ENCODE results near the gene PLEKHO2.

The PLEKHO2 gene

DNA sequence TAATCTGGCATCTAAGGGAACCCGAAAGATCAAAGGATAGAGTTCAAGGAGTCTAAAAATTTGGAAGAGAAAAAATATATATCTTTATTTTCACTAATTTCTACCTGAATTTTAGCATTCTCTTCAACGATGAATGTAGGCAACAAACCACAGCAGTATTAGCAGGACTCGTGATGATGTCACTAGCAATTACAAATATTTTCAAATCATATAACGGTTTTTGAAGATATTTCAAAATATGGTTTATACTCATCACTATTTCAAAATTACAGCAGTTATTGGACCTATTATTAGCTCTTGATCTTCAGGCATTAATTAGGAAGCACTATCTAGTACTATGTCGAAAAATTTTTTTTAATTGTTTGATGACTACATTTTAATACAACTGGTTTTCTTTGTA lies 43.0 kb downstream of the PLEKHO2 start:
- DNase-seq (ENCODE audit: insufficient read length, low spot score), result no peak

DNA sequence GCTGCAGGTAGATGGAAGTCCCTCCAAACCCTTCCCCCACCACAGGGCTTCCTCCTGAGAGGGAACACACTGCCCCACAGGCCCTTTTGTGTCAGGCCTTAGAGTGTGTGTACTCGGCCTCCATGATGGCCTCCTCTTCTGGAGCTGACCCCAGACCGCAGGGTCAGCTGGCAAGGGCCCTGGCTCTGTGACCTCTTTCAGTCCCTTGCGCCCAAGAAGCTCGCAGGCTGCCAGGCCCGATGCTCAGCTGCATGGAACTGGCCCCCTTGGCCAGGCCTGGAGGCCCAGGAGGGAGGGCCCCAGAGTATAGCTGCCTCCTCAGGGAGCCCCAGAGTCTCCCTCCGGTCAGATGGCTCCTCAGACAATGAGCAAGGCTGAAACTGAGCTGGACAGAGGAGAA lies 46.6 kb downstream of the PLEKHO2 start:
- no peak for DNase-seq (ENCODE audit: insufficient read length, low spot score)
- no peak for FAIRE-seq

More for the DNA sequence above, 43.0 kb downstream of the PLEKHO2 start:
- FAIRE-seq, result no peak

DNA sequence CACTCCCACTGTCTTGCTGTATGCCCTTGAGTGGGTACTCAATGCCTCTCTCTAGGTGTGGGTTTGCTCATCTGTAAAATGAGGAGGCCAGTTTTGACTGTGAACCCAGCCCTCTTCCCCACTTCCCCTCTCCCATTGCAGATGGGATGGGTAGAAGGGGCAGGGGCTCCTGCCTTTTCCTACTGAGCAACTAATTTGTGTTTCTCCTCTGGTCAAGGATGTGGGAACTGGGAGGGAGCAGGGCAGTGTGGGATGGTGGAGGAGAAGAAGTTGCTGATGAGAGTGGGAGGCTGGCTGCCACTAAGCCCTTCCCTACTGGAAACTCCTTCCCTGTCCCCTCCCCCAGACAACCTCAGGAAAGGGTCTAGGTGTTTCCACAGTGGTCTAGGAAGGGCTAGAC lies 49.8 kb downstream of the PLEKHO2 start:
- no peak for FAIRE-seq

DNA sequence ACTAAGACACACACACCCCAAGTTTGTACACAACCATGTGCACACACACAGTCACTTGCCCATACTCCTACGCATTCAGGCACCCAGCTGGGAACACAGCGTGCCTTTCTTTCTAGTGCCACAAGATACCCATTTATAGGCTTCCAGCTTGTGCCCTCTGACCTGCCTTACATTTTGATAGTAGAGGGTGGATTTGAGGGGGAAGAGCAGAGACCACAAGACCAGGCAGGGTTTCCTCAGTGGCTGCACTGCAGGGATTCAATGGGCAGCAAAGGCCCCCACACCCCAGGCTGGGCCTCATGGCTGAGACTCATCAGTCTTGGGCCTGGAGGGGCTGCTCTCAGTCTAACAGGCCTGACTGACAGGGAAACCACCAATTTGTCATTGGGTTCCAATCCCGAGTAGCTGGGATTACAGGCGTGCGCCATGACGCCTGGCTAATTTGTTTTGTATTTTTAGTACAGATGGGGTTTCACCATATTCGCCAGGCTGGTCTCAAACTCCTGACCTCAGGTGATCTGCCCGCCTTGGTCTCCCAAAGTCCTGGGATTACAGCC lies 51.2 kb downstream of the PLEKHO2 start:
- DNase-seq (ENCODE audit: insufficient read length, low spot score), result no peak
- peak; percentile 14 for FAIRE-seq

More for the DNA sequence above, 49.8 kb downstream of the PLEKHO2 start:
- no peak for DNase-seq (ENCODE audit: insufficient read length, low spot score)

DNA sequence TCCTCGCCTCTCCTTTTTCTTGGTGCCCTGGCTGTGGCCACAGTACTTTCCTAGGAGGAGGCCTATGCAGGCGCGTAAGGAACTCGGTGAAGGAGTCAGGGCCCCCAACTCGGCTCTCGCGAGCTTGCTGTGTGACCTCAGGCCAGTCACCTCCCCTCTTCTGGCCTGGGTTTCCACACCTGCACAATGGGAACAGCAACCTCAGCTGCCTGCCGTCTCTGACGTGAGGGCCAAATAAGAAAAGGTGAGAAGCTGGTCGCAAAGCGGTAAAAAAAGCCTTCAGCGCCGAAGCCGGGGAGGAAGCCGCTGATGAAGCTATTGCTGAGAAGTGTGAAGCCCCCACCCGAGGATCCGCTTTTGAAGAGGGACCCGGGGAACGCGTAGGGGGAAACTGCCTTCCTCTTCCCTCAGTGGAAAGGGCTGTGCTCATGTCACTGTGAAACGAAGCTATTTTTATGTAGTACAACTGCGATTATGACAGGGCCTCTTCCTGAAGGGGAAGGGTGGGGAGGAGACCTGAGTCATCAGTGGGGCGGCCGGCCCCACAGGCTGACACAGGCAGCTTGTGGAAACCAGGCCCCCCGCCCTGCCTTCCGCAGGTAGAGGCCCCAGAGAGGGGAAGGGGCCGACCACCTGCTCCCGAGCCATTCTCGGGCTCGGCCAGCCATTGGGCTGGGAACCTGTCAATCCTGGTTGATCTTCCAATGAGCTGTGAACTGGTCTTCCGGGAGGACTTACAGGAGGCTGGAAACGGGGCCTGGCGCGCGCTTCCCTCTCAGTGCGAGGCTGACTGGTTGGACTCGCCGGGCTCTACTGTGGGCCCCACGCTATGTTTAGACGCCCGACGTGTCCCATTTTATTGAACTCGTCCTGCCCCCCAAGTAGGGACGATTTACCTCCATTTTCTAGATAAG lies 52.0 kb downstream of the PLEKHO2 start:
- FAIRE-seq (peak; percentile 96), DNase-seq (ENCODE audit: insufficient read length, low spot score) (peak; percentile 56)

DNA sequence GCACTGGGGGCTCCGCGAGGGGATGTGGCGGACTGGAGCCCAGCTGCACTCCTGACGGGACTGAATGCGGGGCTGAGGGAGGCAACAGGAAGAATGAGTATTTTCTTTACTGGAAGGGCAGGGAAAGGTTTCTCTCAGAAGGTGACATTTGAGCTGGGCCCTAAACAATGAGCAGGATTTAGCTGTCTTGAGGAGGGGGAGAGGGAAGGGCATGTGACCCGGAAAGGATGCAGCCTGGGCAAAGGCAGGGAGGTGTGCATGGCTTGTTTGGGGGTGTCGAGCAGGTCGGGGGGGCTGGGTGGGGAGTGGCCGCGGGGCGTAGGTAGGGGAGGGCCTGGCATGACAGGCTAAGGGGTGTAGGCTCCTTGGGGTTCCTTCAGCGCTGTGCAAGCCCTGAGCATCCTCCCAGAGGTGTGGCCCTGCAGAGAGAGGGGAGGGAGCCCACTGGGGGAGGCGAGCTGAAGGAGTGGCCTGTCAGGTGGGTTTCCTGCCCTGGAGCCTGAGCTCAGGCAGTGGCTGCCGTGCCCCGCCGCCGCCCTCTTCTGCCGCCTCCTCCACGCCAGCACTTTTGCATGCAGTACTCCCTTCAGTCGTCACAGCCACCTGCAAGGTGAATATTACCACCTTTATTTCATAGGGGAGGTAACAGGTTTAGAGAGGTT lies 52.8 kb downstream of the PLEKHO2 start:
- DNase-seq (ENCODE audit: insufficient read length, low spot score) (peak; percentile 46), FAIRE-seq (no peak)

DNA sequence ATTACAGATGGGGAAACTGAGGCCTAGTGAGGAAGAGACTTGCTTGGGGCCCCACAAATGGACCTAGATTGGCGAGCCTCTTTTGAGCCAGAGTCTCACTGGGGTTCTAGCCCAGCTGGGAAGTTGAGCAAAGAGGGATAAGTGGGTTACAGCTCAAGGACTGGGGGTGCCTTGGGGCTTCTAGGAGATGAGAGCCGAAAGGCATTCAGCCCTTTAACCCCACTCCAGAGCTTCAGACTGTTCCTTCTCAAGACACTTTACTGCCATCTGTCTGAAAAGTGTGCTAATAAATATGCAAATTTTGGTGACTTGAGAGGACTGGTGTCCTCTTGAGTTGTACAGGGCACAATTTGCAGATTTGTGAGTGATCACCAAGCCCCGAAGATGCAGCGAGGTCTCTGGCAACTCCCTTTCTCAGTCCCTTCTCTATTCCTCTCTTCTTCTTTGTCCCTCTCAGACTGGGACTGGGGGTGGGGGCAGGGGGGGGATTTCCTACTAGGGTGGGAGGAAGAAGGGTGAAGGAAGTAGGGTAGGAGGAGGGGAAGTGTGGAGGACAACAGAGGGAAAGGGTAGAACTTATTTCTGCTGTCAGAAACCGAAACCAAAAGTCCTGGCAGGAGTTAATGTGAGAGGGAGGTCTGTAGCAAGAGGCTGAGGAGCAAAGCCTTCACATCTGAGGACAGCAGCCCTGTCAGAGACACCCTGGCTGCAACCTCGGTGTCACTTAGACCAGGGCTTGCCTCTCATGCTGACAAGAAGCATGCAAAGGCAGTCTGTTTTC lies 53.8 kb downstream of the PLEKHO2 start:
- DNase-seq (ENCODE audit: insufficient read length, low spot score) (peak; percentile 53), FAIRE-seq (peak; percentile 94)

DNA sequence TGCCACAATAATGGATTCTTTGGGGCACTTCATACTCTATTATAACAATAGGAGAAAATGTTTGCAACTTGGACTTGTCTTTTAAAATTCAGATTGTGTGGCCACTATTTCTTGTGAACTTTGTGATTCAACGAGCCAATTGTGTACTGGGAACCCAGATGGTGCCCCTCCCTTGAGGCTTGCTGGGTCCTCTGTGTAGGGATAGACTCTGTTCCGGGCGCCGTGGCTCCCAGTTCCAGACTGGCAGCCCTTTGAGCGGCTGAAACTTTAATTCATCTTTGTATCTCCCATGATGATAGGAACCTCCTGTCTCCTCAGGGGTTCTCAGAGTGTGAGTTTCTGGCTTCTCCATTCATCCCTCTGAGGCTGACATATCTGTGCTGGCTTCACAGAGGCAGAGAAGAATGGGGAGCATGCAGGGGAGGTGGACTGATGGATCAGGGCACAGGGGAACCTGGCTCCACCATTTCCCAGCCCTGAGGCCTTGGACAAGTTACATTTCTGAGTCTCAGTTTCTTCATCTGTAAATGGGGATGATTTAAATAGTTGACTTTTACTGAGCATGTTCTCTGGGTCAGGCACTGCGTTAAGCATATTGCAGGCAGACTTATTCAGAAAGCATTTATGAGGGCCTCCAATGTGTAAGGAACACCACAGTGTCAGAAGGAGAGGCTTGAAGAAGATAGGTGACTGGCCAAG lies 54.8 kb downstream of the PLEKHO2 start:
- FAIRE-seq, result no peak
- no peak for DNase-seq (ENCODE audit: insufficient read length, low spot score)

DNA sequence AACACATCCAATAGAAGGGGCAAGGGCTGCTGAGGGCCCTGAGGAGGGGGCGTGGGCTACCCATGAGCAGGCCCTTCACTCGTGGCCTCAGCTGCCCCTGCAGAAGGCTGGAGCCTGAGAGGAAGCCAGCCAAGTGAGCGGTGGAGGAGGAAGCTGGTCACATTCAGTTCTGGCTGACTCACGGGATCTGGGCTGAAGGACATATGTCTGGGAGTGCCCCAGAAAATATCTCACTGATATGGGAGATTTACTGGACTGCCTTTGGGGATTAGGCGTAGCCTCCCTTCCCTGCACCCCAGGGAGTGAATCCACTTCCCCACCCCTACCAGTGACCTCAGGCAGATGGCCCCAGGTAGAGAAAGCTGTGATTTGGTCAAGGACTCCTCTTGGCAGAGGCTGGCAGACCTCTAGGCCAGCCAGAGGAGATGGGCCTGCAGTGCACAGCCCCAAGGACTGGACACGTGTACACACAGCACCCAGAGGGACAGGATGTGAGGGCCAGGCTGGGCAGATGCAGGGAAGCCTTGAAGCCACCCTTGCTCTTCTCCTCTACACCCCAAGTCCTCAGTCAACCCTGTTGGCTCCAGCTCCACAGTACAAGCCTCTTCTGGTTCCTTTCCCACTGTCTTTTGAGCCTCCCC lies 55.8 kb downstream of the PLEKHO2 start:
- no peak for FAIRE-seq

DNA sequence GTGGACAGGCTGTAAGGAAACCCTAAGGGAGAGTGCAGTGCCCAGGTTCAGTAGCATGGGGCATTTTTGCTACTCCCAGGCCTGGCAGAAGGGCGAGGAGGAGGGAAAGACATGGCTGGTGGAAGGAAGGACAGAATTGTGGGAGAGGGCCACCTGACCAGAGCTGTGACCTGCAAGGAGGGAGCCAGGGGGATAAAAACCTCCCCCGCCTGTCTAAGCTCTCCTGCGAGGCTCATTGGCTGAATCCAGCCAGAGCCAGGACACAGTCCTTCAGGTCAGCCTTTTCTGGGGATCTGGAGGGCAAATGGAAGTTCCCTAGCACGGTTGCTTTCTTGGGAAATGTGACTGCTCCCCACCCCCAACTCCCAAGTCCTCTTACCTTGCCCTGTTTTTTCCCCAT lies 56.7 kb downstream of the PLEKHO2 start:
- FAIRE-seq (no peak), DNase-seq (ENCODE audit: insufficient read length, low spot score) (no peak)

More for the DNA sequence above, 55.8 kb downstream of the PLEKHO2 start:
- no peak for DNase-seq (ENCODE audit: insufficient read length, low spot score)

DNA sequence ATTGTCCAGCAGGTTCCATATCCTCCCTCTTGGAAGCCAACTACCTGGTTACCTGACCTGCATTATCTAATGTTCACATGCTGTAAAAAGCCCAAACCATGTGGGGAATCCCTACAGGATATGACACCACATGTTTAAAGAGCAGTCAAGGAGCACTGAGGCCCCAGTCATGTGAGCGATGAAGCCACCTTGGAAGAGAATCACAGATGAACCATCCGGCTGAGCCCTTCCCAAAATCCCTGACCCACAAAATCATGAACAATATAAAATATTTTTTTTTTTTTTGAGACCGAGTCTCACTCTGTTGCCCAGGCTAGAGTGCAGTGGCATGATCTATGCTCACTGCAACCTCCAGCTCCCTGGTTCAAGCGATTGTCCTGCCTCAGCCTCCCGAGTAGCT lies 59.4 kb downstream of the PLEKHO2 start:
- FAIRE-seq (no peak), DNase-seq (ENCODE audit: insufficient read length, low spot score) (no peak)

DNA sequence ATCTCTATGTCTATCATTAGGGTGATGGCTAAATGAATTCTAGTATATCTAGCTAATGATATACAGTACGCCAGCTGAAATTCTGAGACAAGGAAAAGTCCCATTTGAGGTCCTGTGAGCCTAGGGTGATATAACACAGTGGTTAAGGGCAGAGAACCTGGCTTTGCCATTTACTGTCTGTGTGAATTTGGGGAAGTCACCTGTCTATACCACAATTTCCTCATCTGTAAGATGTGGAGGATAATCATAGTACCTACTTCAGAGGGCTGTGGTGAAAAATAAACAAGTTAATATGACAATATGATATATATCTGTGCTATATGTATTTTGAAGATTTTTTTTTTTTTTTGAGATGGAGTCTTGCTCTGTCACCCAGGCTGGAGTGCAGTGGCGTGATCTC lies 60.2 kb downstream of the PLEKHO2 start:
- DNase-seq (ENCODE audit: insufficient read length, low spot score), result no peak
- no peak for FAIRE-seq

DNA sequence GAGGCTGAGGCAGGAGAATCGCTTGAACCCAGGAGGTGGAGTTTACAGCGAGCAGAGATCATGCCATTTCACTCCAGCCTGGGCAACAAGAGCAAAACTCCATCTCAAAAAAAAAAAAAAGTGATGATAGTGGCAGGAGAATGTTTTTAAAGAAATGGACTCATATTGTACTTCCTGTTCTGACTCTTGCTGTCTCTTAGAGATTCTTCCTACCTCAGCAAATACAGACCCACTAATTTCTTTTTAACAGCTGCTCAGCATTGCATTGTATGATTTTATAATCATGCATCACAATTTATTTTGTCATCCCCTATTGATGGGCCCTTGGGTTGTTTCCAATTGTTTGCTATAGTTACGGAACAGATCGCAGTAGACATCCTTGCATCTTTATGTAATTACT lies 61.1 kb downstream of the PLEKHO2 start:
- no peak for DNase-seq (ENCODE audit: insufficient read length, low spot score)
- FAIRE-seq, result no peak

DNA sequence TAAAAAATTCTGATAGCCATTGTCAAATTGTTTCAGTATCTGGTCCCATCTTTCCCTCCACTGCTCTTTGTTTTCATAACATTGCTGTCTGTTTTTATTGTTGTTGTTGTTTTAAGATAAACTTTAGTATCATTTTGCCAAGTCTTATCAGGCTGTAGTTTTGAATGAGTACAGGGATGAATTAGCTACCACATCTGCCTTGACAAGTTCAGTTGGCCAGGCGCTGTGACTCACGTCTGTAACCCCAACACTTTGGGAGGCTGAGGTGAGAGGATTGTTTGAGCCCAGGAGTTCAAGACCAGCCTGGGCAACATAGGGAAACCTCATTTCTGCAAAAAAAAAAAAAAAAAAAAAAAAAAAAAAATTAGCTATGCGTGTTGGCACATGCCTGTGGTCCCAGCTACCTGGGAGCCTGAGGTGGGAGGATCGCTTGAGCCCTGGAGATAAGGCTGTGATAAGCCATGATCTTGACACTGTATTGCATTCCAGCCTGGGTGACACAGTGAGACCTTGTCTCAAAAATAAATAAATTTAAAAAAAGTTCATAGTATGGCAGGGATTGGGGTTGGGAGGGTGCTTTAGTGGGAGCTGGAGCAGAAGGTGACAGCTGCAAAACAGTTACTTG lies 61.7 kb downstream of the PLEKHO2 start:
- FAIRE-seq (no peak), DNase-seq (ENCODE audit: insufficient read length, low spot score) (no peak)

DNA sequence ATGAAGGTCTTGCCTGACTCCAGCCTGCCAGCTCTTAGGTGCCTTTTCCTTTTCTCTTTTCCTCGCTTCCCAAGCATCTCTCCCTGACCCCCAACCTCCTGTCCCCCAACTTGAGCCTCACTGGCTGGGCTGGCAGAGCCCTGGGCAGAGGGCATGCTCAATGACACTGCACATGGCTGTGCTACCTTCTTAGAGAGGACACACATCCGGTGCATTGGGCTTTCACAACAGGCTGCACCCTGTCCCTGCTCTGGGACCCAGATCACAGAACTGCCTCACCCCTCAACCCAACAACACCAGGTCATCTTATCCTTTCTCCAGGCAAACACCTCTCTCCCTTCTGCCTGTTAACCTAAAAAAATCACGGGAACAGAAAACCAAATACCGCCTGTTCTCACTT lies 62.5 kb downstream of the PLEKHO2 start:
- no peak for FAIRE-seq

DNA sequence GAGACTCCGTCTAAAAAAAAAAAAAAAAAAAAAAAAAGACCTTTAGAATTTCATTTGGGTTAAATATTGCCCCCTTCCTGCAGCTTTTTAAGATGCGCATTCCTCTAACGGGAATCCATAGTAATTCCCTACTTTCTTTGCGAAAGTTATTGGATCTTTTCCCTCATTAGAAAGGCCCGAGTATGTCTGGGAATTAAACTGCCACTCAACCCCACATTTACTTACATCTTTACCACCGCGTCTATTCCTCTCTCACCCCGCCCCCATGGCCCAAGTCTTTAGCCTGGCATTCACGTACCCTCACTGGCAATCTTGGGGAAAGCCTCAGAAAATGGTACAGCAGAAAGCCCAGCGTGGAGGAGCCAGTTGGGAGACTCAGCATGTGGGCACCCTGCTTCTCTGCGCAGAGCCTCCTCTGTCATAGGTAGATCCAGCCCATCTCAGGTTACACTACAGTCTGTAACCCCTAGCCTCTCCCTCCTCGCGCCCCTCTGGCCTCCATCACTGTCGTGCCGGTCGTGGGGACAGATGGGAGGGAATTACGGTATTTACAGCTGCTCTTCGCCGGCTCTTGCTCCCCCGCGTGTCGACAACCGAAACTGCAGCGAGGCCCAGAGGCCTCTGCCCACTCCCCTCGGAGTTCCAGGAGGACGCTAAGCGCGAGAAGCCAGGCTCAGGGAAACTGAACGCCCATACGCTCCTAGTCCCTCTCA lies 63.6 kb downstream of the PLEKHO2 start:
- DNase-seq (ENCODE audit: insufficient read length, low spot score) (peak; percentile 82), FAIRE-seq (peak; percentile 91)

More for the DNA sequence above, 62.5 kb downstream of the PLEKHO2 start:
- DNase-seq (ENCODE audit: insufficient read length, low spot score), result no peak

DNA sequence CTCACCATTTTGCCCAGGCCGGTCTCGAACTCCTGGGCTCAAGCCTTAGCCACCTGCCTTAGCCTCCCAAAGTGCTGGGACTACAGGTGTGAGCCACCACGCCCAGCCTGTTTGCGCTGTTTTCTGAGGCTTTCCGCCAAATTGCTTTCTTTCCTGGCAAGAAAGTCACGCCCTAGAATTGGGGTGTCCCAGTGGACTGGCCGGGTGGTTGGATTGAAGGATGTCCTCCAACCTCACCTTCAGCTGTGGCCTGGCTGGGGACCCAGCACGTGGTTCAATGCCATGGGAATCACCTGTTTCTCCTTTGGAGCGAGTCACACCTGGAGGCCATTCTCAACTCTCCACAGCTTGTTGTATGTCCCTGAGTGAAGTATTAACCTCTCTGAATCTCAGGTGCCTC lies 64.2 kb downstream of the PLEKHO2 start:
- FAIRE-seq (no peak), DNase-seq (ENCODE audit: insufficient read length, low spot score) (no peak)

DNA sequence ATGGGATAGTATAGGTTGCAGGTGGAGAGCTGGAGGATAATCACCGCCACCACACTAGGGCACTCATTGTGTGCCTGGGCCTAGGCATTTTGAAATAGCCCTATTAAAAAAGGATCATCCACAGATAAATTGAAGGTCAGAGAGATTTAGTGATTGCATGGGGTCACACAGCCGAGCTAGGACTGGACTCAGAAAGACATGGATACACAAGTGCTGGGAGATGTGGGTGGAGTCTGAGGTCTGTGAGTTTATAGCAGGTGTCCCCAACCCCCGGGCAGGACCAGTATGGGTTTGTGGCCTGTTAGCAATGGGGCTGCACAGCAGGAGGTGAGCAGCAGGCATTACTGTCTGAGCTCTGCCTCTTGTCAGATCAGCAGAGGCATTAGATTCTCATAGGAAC lies 64.7 kb downstream of the PLEKHO2 start:
- FAIRE-seq, result no peak
- DNase-seq (ENCODE audit: insufficient read length, low spot score), result no peak

DNA sequence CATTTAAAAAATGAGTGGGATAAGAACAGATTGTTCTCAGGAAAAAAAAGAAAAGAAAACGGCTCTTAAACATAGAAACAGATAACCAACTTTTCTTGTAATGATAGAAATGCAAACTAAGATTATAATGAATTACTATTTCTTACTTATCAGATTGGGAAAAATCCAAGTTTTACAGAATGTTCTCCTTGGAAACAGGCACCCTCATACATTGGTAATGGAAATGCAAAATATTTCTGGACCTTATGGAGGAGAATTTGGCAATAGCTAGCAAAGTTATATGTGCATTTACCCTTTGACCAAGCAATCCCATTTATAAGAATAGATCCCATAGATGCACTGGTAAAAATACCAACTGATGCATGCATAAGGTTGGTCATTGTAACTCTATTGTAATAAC lies 66.3 kb downstream of the PLEKHO2 start:
- DNase-seq (ENCODE audit: insufficient read length, low spot score) (no peak), FAIRE-seq (no peak)
